Transverse colon (tissue), 4 donors: ENCODE data around the gene NLGN1.

Experiments
- EP300 ChIP-seq: sonication (generic); formaldehyde crosslinking; IDR thresholded peaks from one replicate; pipeline ENCODE4 v1.6.1; 2017; ENCODE audit warnings: antibody characterized with exemption, low read depth
- POLR2A ChIP-seq: fragments of 450-650 bp; IDR thresholded peaks from one replicate; pipeline ENCODE4 v1.6.1; 2016; ENCODE audit warnings: antibody characterized with exemption, mild to moderate bottlenecking, moderate library complexity
- POLR2AphosphoS5 ChIP-seq, 3 donors: sonication (generic); formaldehyde crosslinking; IDR thresholded peaks; one replicate each; pipeline ENCODE4 v1.6.1; 2016; ENCODE audit warnings: antibody characterized with exemption in 3 of 3
- TF ChIP-seq, protein P1 (sequence below), 5 experiments: fragments of 200-600 bp in 3 of 5; fragments of 450-650 bp in 2 of 5; sonication (generic) in 3 of 5; IDR thresholded peaks; 1 replicate in 2 of 5; 2 replicates in 3 of 5; pipeline ENCODE4 v1.5.1; 2016 to 2017; ENCODE audit warnings: antibody characterized with exemption in 5 of 5, inconsistent platforms in 3 of 5, mild to moderate bottlenecking in 2 of 5, moderate library complexity in 1 of 5

DNA sequence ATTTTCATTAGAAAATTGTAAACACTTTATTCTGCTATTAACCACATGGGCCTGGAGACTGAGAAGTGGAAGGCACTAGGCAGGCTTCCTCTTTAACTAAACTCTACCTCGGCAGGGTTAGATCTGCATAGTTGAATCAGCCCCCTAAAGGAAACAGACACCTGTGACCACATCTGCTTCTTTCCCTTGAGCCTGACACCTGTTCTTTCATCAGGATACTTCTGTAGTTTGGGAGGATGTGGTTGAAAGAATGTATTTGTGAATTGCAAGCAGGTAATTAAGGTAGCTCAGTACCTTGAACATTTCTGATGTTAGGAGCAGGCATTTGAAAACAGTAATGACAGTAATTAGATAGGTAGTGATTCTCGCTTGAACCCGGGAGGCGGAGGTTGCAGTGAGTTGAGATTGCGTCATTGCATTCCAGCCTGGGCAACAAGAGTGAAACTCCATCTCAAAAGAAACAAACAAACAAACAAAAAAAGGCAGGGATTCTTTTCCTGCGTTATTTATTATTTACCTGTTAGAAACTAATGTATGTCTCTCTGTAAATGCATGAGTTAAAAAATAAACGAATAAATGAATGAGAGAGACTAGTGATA lies 468.5 kb downstream of the NLGN1 start:
- TF ChIP-seq, protein P1, sequence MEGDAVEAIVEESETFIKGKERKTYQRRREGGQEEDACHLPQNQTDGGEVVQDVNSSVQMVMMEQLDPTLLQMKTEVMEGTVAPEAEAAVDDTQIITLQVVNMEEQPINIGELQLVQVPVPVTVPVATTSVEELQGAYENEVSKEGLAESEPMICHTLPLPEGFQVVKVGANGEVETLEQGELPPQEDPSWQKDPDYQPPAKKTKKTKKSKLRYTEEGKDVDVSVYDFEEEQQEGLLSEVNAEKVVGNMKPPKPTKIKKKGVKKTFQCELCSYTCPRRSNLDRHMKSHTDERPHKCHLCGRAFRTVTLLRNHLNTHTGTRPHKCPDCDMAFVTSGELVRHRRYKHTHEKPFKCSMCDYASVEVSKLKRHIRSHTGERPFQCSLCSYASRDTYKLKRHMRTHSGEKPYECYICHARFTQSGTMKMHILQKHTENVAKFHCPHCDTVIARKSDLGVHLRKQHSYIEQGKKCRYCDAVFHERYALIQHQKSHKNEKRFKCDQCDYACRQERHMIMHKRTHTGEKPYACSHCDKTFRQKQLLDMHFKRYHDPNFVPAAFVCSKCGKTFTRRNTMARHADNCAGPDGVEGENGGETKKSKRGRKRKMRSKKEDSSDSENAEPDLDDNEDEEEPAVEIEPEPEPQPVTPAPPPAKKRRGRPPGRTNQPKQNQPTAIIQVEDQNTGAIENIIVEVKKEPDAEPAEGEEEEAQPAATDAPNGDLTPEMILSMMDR (IDR thresholded peaks at IDR 0.05), result no peak
- TF ChIP-seq POLR2A (no peak), EP300 (no peak), POLR2AphosphoS5 (IDR thresholded peaks at IDR 0.05) (no peak)
